Measurements from ENCODE around the gene SIRT1.
"Not testable (repeated sequence)": the region's sequence is repeated elsewhere in the genome, so short reads cannot be mapped to it uniquely, and the experiment has no call there.

SIRT1 gene

GRCh38 chr10:67877421-67877820, 7.0 kb upstream of the SIRT1 start:
- DNase-seq = not testable (repeated sequence)

DNA sequence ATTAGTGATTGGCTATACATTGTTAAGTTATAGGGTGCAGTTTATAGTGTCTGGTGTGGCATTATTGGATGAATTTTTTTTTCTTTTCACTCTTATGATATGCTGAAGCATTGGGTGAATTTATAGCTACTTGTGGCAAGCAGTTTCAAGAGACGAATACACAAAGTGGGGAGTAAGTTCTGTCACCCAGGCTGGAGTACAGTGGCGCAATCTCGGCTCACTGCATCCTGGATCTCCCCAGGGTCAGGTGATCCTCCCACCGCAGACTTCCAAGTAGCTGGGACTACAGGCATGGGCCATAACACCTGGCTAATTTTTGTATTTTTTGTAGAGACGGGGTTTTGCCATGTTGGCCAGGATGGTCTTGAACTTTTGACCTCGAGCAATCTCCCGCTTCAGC, 6.3 kb upstream of the SIRT1 start:
- no peak for DNase-seq

- no peak for DNase-seq
Measured at GRCh38 chr10:67883710-67884312, 645 bp upstream of the SIRT1 start.

DNA sequence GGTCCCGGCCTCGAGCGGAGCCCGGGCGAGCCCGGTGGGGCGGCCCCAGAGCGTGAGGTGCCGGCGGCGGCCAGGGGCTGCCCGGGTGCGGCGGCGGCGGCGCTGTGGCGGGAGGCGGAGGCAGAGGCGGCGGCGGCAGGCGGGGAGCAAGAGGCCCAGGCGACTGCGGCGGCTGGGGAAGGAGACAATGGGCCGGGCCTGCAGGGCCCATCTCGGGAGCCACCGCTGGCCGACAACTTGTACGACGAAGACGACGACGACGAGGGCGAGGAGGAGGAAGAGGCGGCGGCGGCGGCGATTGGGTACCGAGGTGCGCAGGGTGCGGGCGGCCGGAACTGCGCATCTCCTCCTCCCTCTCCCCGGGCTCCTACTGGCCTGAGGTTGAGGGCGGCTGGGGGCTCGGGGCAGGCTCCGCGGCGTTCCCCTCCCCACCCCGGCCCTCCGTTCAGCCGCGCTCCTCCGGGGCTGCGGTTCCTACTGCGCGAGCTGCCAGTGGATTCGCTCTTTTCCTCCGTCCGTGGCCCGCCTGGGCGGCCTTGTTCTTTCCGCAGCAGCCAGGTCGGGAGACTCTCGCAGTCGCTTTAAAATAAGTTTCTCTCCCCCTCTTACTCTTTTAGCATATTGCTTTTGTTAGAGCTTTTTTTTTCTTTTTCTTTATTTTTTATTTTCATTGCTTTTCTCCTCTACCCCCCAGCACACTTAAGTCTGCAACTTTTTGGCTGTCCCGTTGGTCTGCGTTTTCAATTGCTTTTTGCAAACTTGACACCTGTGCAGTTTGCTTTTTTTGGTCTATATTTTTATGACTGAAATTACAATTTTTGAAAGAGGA, 600 bp downstream of the SIRT1 start:
- DNase-seq = peak; percentile 62

DNA sequence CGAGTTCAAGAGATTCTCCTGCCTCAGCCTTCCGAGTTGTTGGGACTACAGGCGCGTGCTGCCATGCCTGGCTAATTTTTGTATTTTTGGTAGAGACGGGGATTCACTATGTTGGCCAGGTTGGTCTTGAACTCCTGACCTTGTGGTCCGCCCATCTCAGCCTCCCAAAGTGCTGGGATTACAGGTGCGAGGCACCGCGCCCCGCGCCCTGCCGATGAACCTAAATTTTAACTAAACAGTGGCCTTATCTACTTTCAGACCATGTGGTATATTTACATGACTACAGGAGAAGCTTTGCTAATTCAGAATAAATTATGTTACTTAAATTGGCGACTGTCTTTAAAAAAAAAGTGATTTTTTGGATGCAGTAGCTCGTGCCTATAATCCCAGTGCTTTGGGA, 9.2 kb downstream of the SIRT1 start:
- no peak for DNase-seq

- DNase-seq = no peak
Measured at GRCh38 chr10:67903581-67903980, 19.1 kb downstream of the SIRT1 start.

GRCh38 chr10:67912331-67912946, 28.0 kb downstream of the SIRT1 start:
- DNase-seq = no peak

DNA sequence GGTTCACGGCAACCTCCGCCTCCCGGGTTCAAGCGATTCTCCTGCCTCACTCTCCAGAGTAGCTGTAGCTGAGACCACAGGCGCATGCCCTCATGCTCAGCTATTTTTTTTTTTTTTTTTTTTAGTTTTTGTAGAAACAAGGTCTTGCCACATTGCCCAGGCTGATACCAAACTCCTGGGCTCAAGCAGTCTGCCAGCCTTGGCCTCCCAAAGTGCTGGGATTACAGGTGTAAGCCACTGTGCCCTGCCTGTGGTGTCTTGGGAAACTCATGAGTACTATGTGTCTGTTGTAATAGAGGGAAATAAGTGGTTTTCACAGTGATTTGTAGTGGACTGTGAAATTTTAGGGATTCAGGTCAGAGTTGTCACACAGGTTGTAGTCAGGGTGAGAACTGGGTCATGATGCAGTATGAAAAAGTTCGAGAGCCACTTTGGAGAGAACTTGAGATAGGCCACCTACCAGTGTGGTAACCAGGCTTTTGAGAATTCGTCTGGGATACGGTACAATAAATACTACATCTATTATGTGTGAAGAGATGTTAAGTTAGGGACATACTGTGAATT, 30.4 kb downstream of the SIRT1 start:
- DNase-seq = no peak

DNA sequence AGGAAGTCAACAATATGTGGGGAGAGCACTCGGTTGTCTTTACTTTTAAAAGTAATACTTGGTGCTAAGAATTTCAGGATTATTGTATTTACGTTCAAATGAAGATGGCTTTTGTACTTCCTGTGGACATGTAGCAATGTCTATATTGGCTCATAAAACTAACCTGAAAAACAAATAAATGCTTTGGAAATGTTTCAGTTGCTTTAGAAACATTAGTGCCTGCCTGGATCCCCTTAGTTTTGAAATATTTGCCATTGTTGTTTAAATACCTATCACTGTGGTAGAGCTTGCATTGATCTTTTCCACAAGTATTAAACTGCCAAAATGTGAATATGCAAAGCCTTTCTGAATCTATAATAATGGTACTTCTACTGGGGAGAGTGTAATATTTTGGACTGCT, 32.7 kb downstream of the SIRT1 start:
- no peak for DNase-seq

GRCh38 chr10:67917679-67918078, 33.2 kb downstream of the SIRT1 start:
- DNase-seq = no peak

- DNase-seq = no peak
Measured at GRCh38 chr10:67921065-67921464, 36.6 kb downstream of the SIRT1 start.

DNA sequence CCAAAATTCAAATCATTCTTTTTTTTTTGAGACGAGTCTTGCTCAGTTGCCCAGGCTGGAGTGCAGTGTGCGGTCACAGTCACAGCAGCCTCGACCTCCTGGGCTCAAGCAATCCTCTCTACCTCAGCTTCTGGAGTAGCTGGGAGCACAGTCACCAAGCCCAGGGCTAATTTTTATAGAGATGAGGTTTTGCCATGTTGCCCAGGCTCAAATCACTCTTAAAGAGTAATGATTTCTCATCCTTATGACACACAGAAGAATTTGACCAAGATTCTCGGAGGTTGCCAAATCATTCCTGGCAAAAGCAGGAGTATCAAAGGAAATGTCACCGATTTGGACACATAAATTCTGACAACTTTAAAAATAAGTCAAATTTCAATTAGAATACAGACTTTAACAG, 39.1 kb downstream of the SIRT1 start:
- DNase-seq = no peak

DNA sequence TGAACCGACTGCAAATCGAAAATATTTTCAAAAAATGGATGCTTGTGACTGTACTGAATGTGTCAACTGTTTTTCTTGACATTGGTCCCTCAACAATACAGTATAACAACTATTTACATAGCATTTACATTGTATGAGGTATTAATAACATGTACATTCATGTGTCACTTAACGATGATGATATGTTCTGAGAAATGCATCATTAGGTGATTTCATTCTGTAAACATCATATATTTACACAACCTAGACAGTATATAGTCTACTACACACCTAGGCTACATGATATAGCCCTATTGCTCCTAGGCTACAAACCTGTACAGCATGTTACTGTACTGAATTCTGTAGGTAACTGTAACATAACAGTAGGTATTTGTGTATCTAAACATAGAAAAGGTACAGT, 39.7 kb downstream of the SIRT1 start:
- no peak for DNase-seq

DNA sequence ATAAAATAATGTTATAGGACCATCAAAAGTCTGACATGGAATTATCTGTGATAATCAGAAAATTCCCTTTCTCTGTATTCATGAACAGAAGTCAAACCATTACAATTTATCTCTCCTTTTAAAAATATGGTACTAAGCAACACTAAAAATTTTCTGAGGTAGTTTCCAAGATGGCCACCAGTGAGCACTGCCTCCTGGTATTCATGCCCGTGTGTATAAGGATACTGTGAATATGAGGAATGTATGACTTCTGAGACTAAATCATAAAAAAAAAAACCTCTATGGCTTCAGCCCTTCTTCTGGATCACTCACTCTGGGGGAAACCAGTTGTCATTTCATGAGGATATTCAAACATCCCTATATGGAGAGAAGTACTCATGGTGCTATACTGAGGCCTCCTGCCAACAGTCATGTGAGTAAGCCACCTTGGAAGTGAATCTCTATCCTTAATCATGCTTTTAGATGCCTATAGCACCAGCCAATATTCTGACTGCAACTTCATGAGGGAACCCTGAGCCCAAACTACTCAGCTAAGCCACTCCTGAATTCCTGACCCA, 41.1 kb downstream of the SIRT1 start:
- DNase-seq = no peak

- DNase-seq = no peak
Measured at GRCh38 chr10:67926951-67927350, 42.5 kb downstream of the SIRT1 start.

- DNase-seq = no peak
Measured at GRCh38 chr10:67933199-67933598, 48.7 kb downstream of the SIRT1 start.

DNA sequence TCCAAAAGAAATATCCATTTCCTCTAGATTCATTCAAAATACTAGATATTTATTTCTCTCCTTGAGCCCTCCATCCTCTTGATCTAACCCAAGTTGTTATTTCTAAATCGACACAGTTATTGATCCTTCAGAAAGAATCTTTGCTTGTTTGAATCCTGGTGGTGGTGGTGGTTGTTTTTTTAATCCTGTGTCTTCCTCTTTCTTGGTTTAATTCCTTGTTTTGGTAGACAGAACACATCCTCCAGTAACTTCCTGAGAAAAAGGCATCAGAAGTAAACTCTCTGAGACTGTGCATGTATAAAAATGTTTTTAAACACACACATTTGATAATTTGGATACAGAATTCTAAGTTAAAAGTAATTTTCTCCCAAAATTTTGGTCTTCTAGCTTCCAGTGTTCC, 49.9 kb downstream of the SIRT1 start:
- DNase-seq = no peak

DNA sequence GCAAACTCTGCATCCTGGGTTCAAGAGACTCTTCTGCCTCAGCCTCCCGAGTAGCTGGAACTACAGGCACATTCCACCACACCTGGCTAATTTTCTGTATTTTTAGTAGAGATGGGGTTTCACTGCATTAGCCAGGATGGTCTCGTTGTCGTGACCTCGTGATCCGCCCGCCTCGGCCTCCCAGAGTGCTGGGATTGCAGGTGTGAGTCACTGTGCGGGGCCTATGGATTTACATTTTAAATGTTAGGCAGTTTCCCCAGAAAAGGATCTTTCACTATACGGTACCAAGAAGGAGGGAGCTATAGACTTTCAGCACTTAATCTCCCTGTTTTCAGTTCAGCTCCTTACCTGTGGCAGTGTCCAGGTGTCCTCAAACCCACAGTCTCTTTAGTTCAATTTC, 50.8 kb downstream of the SIRT1 start:
- DNase-seq = no peak

DNA sequence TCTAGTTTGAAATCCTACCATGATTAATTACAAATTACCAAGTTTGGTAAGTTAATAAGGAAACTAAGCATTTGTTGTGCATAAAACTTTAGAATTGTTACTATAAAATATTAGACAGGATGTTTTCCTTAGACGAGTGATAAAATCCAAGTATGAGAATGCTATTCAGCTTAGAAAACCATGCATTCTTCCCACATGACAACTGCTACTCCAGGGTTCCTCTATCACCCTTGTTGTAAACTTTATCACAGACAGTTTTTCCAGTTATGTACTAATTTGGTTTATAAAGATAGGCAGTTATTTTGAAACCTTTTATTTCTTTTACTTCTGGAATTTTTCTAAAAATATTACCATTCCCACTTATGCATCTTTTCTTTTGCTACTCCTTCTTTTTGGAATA, 52.0 kb downstream of the SIRT1 start:
- DNase-seq = no peak

GRCh38 chr10:67943917-67944316, 59.5 kb downstream of the SIRT1 start:
- DNase-seq = no peak

DNA sequence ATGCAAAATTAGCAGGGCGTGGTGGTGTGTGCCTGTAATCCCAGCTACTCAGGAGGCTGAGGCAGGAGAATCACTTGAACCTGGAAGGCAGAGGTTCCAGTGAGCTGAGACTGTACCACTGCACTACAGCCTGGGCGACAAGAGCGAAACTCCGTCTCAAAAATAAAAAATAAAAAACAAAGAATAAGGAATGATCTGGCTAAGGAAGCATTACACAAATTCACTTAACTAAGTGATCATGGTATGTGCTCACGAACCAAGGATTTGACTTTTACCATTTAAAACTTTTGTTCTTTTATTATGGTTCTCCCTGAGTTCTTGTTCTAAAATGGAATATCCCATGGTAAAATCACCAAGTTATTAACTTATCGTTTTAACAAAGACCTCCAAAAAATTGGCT, 71.2 kb downstream of the SIRT1 start:
- DNase-seq = no peak

DNA sequence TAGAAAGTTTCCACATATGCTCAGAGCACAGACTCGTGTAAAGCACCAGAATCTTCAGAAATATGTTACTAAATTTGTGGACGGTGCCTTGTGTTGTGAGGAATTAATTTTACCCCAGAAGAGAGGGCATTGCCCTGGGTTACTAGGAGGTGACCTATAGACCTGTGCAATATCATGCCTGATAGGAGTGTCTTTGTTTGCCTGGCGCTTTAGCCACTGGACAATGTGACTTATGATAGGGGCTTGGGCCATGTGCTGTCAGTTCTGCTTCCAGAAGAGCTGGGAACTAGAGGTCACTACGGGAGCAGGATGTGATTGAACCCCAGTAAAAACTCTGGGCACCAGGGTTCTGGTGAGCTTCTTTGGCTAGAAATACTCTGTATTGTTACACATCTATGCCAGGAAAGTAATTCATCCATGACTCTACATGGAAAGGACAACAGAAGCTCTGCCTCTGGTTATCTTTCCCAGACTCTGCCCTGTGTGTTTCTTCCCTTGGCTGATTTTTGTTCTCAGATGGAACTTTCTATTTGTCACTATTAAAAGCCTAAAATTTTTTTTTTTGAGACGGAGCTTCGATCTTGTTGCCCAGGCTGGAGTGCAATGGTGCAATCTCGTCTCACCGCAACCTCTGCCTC, 75.5 kb downstream of the SIRT1 start:
- DNase-seq = no peak

GRCh38 chr10:67965456-67965855, 81.0 kb downstream of the SIRT1 start:
- no peak for DNase-seq

All from NCI-H345 (cell line).